Measurements from ENCODE around the gene OSBPL10.

- TF ChIP-seq, protein P1, sequence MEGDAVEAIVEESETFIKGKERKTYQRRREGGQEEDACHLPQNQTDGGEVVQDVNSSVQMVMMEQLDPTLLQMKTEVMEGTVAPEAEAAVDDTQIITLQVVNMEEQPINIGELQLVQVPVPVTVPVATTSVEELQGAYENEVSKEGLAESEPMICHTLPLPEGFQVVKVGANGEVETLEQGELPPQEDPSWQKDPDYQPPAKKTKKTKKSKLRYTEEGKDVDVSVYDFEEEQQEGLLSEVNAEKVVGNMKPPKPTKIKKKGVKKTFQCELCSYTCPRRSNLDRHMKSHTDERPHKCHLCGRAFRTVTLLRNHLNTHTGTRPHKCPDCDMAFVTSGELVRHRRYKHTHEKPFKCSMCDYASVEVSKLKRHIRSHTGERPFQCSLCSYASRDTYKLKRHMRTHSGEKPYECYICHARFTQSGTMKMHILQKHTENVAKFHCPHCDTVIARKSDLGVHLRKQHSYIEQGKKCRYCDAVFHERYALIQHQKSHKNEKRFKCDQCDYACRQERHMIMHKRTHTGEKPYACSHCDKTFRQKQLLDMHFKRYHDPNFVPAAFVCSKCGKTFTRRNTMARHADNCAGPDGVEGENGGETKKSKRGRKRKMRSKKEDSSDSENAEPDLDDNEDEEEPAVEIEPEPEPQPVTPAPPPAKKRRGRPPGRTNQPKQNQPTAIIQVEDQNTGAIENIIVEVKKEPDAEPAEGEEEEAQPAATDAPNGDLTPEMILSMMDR (IDR thresholded peaks at IDR 0.05; ENCODE audit: poor library complexity, severe bottlenecking): no peak
- no peak for TF ChIP-seq SMC3 (conservative IDR thresholded peaks at IDR 0.05; ENCODE audit: poor library complexity)
- no peak for TF ChIP-seq EP300 (conservative IDR thresholded peaks at IDR 0.05; ENCODE audit: poor library complexity, severe bottlenecking)
These were observed 310.9 kb downstream of the OSBPL10 start for GRCh38 chr3:31670136-31670535.

All from neural cell (in vitro differentiated cells).